ENCODE measurements around the gene HDAC4.

HDAC4 gene

DNA sequence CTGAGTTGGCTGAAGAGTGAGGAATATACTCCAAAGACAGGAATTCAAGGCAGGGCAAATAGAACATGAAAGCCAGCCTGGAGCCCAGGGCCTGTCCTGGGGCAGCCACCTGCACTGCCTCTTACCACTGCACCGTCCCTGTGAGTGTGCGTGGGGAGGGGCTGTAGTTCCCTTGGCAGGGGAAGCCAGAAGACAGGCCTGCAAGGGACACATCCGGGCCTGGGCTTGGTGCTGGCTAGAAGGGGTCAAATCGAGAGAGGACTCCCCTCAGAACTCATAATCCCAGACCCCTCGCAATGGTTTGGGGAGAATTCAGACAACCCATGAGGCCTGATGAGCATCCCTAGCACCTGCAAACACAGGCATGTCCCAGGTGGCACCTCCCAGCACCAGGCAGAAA lies 87.0 kb downstream of the HDAC4 start:
- no peak overlapping the region for H3K9ac ChIP-seq (ENCODE audit: low read depth in 1 of 2, low read length in 2 of 2)
- no peaks in the 10 kb centered on the region for H3K36me3 ChIP-seq (ENCODE audit: control insufficient read depth in 2 of 2, insufficient read depth in 2 of 2, low read length in 2 of 2)
- H3K27ac ChIP-seq (ENCODE audit: low read depth in 2 of 2, low read length in 2 of 2): no peak overlapping the region
- H3K4me1 ChIP-seq (ENCODE audit: control insufficient read depth in 2 of 2, insufficient read depth in 2 of 2, low read length in 2 of 2): peaks cover 2 to 5% of the 10 kb centered on the region in 2 donors
- no peaks in the 10 kb centered on the region for H3K9me3 ChIP-seq (ENCODE audit: control insufficient read depth in 2 of 2, low read length in 2 of 2)
- no peak overlapping the region for H3K4me3 ChIP-seq (ENCODE audit: low read length in 2 of 2)
- no peaks in the 10 kb centered on the region for H3K27me3 ChIP-seq (ENCODE audit: control insufficient read depth in 2 of 2, insufficient read depth in 2 of 2, low read length in 2 of 2)

DNA sequence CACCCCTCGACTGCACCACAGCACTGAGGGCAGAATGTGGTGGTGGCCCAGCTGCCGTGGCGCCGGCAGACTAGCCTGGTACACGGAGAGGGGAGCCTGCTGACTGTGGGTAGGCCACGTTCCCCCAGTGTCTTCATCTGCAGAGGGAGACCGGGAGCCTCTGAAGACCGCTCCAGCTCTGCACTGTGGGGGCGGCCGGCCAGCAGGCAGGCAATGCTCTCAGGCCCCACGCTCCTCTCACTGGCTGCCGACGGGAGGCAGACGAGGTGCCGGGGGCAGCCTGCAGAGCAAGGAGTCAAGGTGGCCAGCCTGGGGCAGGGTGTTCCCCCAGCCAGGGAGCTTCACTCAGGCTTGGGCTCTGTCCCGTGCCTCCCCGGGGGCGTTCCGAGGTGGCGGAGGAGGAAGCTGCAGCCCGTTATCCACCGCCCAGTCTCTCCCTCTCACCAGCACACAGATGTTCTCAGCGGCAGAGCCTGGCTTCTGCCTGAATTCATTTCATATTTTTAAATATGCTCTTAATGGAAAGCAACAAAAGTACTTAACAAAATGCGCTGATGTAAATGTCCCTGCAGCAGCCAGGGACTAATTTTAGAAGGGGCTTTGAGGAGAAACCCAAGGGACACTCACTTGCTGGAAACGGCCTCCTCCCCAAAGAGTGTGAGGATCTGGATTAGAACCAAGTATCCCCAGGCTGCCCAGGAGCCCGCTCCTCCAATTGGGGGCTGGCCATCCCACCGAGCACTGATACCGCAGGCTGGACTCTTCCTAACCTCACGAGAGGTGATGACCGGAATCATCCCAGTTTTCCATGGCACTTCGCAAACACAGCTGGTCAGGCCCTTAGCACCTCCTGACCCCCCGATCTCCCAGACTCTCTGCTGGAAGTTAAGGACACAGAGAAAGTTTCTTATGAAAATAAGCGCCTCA lies 87.8 kb downstream of the HDAC4 start:
- H3K27me3 ChIP-seq (ENCODE audit: control insufficient read depth in 2 of 2, insufficient read depth in 2 of 2, low read length in 2 of 2): no peaks in the 10 kb centered on the region
- no peak overlapping the region for H3K9ac ChIP-seq (ENCODE audit: low read depth in 1 of 2, low read length in 2 of 2)
- no peak overlapping the region for H3K4me3 ChIP-seq (ENCODE audit: low read length in 2 of 2)
- no peaks in the 10 kb centered on the region for H3K36me3 ChIP-seq (ENCODE audit: control insufficient read depth in 2 of 2, insufficient read depth in 2 of 2, low read length in 2 of 2)
- no peak overlapping the region for H3K27ac ChIP-seq (ENCODE audit: low read depth in 2 of 2, low read length in 2 of 2)
- no peaks in the 10 kb centered on the region for H3K9me3 ChIP-seq (ENCODE audit: control insufficient read depth in 2 of 2, low read length in 2 of 2)
- H3K4me1 ChIP-seq (ENCODE audit: control insufficient read depth in 2 of 2, insufficient read depth in 2 of 2, low read length in 2 of 2): peaks cover 2 to 5% of the 10 kb centered on the region in 2 donors

DNA sequence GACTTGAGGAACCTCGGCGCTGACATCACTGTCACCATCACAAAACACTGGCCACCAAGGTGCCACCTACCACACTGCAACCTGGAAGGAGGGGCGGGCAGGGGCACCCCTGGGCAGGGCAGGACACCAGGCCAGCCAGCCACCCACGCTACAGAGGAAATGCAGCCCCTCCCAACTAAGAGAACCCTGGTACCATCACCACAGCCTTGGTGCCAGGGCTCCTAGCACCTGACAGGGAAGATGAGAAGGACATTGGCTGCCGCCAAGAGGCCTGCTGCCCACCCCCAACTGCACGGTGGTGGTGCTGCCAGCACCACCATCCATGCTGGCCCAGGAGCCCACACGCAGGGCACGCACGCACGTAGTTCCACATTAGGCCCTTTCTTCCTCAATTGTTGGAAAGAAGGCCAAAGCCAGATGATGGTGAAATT lies 88.7 kb downstream of the HDAC4 start:
- H3K4me1 ChIP-seq (ENCODE audit: control insufficient read depth in 2 of 2, insufficient read depth in 2 of 2, low read length in 2 of 2): peaks cover 2 to 5% of the 10 kb centered on the region in 2 donors
- no peaks in the 10 kb centered on the region for H3K36me3 ChIP-seq (ENCODE audit: control insufficient read depth in 2 of 2, insufficient read depth in 2 of 2, low read length in 2 of 2)
- no peaks in the 10 kb centered on the region for H3K27me3 ChIP-seq (ENCODE audit: control insufficient read depth in 2 of 2, insufficient read depth in 2 of 2, low read length in 2 of 2)
- H3K9me3 ChIP-seq (ENCODE audit: control insufficient read depth in 2 of 2, low read length in 2 of 2): no peaks in the 10 kb centered on the region
- no peak overlapping the region for H3K4me3 ChIP-seq (ENCODE audit: low read length in 2 of 2)
- no peak overlapping the region for H3K9ac ChIP-seq (ENCODE audit: low read depth in 1 of 2, low read length in 2 of 2)
- H3K27ac ChIP-seq (ENCODE audit: low read depth in 2 of 2, low read length in 2 of 2): no peak overlapping the region

DNA sequence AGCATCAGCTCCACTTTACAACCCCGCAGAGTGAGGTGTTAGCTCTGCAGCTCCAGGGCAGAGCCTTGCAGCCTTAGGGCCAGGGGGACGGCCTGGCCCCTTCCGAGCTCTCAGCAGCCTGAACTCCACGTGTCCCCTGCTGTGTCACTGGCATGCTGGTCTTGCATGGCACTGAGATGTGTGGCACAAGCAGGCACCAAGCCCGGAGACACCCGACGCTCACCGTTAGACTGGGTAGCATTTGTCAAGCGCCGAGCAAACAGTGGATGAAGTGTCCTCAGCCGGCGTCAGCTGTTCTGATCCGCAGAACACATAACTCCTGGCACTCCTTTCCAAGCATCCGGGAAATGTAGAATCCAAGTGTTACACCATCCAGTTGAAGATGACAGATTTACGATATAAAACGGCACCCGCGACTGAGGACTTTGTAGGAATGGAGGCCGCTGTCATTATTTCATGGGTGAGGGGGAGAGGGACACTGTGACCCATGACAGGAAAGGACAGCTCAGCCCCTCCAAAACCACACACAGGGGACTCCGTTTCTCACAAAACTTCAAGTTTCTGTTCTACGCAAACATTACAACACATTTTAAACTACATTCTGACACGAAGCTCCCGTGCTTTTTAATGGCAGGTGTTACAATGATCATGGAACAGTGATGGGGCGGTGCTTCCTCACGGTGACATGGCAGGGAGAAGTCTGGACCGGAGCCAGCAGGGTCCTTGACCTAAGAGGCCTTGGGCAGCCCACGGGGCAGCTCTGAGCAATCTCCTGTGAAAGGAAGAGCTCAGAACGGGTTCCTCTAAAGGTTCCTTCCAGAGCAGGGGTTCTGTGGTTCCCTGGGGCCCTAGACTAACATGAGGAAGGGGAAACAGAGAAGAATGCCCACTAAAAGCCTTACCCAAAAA lies 89.4 kb downstream of the HDAC4 start:
- H3K4me3 ChIP-seq (ENCODE audit: low read length in 2 of 2): no peak overlapping the region

DNA sequence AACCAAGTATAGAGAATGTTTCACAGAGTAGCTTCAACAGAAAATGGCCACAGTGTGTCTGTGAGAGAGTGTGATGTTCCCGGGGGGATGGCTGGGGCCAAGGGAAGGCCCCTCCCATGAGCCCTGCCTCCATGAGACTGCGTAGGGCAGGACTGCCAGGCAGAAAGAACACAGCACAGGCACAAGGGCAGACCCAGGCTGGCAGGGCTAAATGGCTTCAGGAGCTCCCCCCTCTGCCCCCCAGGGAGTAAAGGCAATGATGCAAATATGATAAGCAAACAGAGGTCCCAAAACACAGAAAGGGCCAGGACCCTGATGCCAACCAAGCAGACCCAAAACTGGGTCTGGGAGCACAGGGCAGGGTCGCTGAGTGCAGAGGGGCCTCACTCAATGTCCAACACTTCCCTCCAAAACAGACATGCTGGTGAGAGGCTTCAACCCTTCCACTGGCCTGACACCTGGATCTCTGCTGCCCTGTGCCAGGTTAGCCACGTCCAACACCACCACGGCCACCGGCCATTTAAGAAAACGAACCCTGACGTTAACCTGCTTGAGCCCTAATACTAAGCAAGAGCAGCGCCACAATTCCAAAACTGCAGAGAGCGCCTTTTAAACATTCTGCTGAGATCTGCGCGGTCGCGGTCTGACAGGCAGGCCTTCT lies 90.3 kb downstream of the HDAC4 start:
- Histone ChIP-seq H3K27ac (ENCODE audit: low read depth in 2 of 2, low read length in 2 of 2) (peak overlapping the region in 1 of 2 donors; percentile 59), H3K27me3 (ENCODE audit: control insufficient read depth in 2 of 2, insufficient read depth in 2 of 2, low read length in 2 of 2) (no peaks in the 10 kb centered on the region), H3K9me3 (ENCODE audit: control insufficient read depth in 2 of 2, low read length in 2 of 2) (no peaks in the 10 kb centered on the region), H3K4me3 (ENCODE audit: low read length in 2 of 2) (no peak overlapping the region), H3K4me1 (ENCODE audit: control insufficient read depth in 2 of 2, insufficient read depth in 2 of 2, low read length in 2 of 2) (peaks cover 2 to 5% of the 10 kb centered on the region in 2 donors), H3K9ac (ENCODE audit: low read depth in 1 of 2, low read length in 2 of 2) (no peak overlapping the region), H3K36me3 (ENCODE audit: control insufficient read depth in 2 of 2, insufficient read depth in 2 of 2, low read length in 2 of 2) (no peaks in the 10 kb centered on the region)

More for the DNA sequence above, 89.4 kb downstream of the HDAC4 start:
- peak overlapping the region in 1 of 2 donors; percentile 59 for H3K27ac ChIP-seq (ENCODE audit: low read depth in 2 of 2, low read length in 2 of 2)
- peaks cover 2 to 5% of the 10 kb centered on the region in 2 donors for H3K4me1 ChIP-seq (ENCODE audit: control insufficient read depth in 2 of 2, insufficient read depth in 2 of 2, low read length in 2 of 2)
- H3K27me3 ChIP-seq (ENCODE audit: control insufficient read depth in 2 of 2, insufficient read depth in 2 of 2, low read length in 2 of 2): no peaks in the 10 kb centered on the region
- H3K9me3 ChIP-seq (ENCODE audit: control insufficient read depth in 2 of 2, low read length in 2 of 2): no peaks in the 10 kb centered on the region
- H3K9ac ChIP-seq (ENCODE audit: low read depth in 1 of 2, low read length in 2 of 2): no peak overlapping the region
- no peaks in the 10 kb centered on the region for H3K36me3 ChIP-seq (ENCODE audit: control insufficient read depth in 2 of 2, insufficient read depth in 2 of 2, low read length in 2 of 2)

DNA sequence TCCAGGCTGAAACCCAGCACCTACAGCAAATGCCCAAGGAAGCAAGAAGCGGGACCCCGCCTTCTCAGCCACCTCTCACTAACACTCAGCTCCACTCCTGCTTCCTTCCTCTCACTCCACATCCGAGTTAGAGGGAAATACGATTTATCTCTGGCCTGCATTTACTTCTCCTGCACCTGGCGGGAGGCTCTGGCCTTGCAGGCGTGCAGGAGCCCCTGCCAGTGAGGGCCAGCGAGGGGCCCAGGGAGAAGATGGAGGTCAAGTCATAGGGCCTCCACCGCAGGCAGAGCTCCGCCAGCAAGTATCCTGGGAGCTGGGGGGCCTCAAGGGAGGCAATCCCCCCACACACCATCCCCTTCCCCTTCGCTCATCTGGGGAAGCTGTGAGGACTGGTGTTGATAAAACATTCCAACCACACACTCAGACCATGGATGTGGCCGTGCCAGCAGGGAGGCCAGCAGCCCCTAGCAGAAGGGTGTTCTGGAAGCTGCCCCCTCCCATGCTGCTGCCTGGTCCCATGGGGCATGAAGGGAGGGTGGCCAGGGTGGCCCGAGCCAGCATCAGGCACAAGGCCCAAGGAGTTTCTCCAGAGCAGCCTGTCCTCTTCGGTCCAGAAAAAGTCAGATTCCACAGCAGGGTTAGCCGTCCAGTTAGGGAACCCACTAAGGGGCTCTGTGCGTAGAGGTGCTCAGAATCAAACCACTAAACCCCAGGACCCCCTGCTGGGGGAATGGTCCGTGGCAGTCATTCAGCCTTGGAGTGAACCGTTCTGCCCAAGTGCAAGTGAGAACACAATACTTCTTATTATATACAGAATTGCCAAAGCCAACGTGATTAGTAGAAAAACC lies 91.2 kb downstream of the HDAC4 start:
- no peaks in the 10 kb centered on the region for H3K9me3 ChIP-seq (ENCODE audit: control insufficient read depth in 2 of 2, low read length in 2 of 2)
- H3K27ac ChIP-seq (ENCODE audit: low read depth in 2 of 2, low read length in 2 of 2): peak overlapping the region; percentile 54 to 59
- H3K9ac ChIP-seq (ENCODE audit: low read depth in 1 of 2, low read length in 2 of 2): no peak overlapping the region
- H3K27me3 ChIP-seq (ENCODE audit: control insufficient read depth in 2 of 2, insufficient read depth in 2 of 2, low read length in 2 of 2): no peaks in the 10 kb centered on the region
- no peaks in the 10 kb centered on the region for H3K36me3 ChIP-seq (ENCODE audit: control insufficient read depth in 2 of 2, insufficient read depth in 2 of 2, low read length in 2 of 2)
- peaks cover 3 to 8% of the 10 kb centered on the region in 2 donors for H3K4me1 ChIP-seq (ENCODE audit: control insufficient read depth in 2 of 2, insufficient read depth in 2 of 2, low read length in 2 of 2)
- peak overlapping the region in 1 of 2 donors; percentile 67 for H3K4me3 ChIP-seq (ENCODE audit: low read length in 2 of 2)

DNA sequence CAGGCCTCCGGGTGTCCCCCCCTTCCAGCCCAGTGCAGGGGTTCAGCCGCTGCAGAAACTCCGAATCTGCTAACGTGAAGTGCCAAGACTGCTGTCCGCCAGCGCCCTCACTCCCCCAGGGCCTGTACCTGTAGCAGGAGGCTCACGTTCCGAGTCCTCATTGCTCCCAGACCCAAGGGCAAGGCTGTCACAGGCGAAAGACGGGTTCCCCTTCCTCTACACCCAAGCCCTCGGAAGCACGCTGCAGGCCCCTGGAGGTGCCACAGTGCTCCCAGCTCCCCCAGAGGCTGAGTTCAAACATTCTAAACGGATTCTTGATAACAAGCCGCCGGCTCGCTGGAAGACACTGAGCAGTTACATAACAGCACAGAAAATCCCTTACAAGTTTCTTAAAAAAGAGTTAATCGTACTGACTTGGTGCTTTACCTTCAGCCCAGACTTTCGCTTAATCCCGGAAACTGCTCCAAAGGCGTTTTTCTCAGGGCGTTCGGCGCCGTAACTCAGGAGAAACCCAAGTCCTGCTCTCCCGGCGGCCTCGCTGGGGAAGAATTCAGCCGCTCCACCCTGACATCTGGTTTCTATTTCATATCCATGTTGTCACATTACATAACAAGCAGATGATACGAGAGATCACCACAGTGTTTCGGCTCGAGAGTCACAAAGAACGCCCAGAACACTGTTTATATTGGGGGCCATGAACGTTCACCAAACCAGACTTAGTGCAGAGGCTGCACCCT lies 92.0 kb downstream of the HDAC4 start:
- Histone ChIP-seq H3K9me3 (ENCODE audit: control insufficient read depth in 2 of 2, low read length in 2 of 2) (no peaks in the 10 kb centered on the region), H3K27me3 (ENCODE audit: control insufficient read depth in 2 of 2, insufficient read depth in 2 of 2, low read length in 2 of 2) (no peaks in the 10 kb centered on the region), H3K4me1 (ENCODE audit: control insufficient read depth in 2 of 2, insufficient read depth in 2 of 2, low read length in 2 of 2) (peaks cover 11 to 16% of the 10 kb centered on the region in 2 donors), H3K9ac (ENCODE audit: low read depth in 1 of 2, low read length in 2 of 2) (peak overlapping the region; percentile 43 to 57), H3K36me3 (ENCODE audit: control insufficient read depth in 2 of 2, insufficient read depth in 2 of 2, low read length in 2 of 2) (no peaks in the 10 kb centered on the region), H3K4me3 (ENCODE audit: low read length in 2 of 2) (peak overlapping the region; percentile 36 to 67), H3K27ac (ENCODE audit: low read depth in 2 of 2, low read length in 2 of 2) (peak overlapping the region; percentile 54 to 59)

DNA sequence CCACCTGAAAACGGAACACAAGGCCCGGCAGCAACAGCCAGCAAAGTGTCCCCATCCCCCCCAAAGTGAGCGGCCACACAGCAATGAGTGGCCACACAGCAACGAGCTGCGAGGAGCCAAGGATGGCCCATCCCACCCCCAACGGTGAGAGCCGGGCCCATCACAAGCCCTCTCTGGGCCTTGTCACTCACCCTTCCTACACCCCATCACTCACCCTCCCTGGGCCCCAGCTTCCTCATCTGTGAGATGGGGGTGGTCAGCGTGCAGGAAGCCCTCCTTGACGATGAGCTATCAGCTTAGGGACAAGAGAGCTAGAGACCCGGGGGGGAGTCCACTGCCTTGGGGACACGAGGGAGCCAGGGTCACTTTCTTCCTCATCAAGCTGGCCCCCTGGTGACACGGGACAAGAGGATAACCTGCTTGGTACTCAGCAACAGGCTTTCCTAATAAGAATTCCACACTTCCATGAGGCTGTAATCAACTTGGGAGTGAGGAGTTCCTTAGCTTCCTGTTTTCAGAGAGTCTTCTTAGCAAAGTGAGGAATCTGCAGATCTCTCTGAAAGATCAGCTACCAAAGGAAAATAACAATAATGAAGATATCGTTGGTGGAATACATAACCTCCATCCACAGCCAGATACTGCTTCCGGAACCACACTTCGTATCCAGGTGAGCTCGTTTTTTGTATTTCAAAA lies 92.8 kb downstream of the HDAC4 start:
- no peaks in the 10 kb centered on the region for H3K9me3 ChIP-seq (ENCODE audit: control insufficient read depth in 2 of 2, low read length in 2 of 2)
- no peaks in the 10 kb centered on the region for H3K36me3 ChIP-seq (ENCODE audit: control insufficient read depth in 2 of 2, insufficient read depth in 2 of 2, low read length in 2 of 2)
- H3K27ac ChIP-seq (ENCODE audit: low read depth in 2 of 2, low read length in 2 of 2): peak overlapping the region; percentile 54 to 59
- H3K9ac ChIP-seq (ENCODE audit: low read depth in 1 of 2, low read length in 2 of 2): peak overlapping the region; percentile 5 to 57
- peaks cover 13 to 21% of the 10 kb centered on the region in 2 donors for H3K4me1 ChIP-seq (ENCODE audit: control insufficient read depth in 2 of 2, insufficient read depth in 2 of 2, low read length in 2 of 2)
- peak overlapping the region; percentile 36 to 67 for H3K4me3 ChIP-seq (ENCODE audit: low read length in 2 of 2)
- H3K27me3 ChIP-seq (ENCODE audit: control insufficient read depth in 2 of 2, insufficient read depth in 2 of 2, low read length in 2 of 2): no peaks in the 10 kb centered on the region
